Neural crest cell (in vitro differentiated cells): ENCODE data around the gene CTIF. TPM values are rescaled to one million over a fixed set of nuclear protein-coding genes. Genes with fewer than 3 reads are reported as not detected.

Experiments
- DNase-seq: peaks from one replicate; pipeline ENCODE4 v3.0.0; 2021; ENCODE audit warnings: low read depth, mixed read lengths, low spot score
- H3K27ac Mint-ChIP-seq: one replicate; pipeline ENCODE4 v1.8.0; 2021; ENCODE audit warnings: mild to moderate bottlenecking, mixed read lengths; ENCODE audit not compliant: unreplicated experiment
- H3K27me3 Mint-ChIP-seq: 2 replicates; pipeline ENCODE4 v1.8.0; 2021; ENCODE audit warnings: low read depth, mild to moderate bottlenecking, mixed read lengths
- H3K36me3 Mint-ChIP-seq: 2 replicates; pipeline ENCODE4 v1.8.0; 2021; ENCODE audit warnings: low read depth, mild to moderate bottlenecking, mixed read lengths
- H3K4me1 Mint-ChIP-seq: 2 replicates; pipeline ENCODE4 v1.8.0; 2021; ENCODE audit warnings: mixed read lengths
- H3K4me3 Mint-ChIP-seq: one replicate; pipeline ENCODE4 v1.8.0; 2021; ENCODE audit warnings: mild to moderate bottlenecking, mixed read lengths
- H3K9me3 Mint-ChIP-seq: 2 replicates; pipeline ENCODE4 v1.8.0; 2021; ENCODE audit warnings: mixed read lengths
- CTCF ChIP-seq: fragments of 200-600 bp; sonication (generic); conservative IDR thresholded peaks from 2 replicates; pipeline ENCODE4 v1.5.0; 2021; ENCODE audit warnings: antibody characterized with exemption, mild to moderate bottlenecking
- total RNA-seq: library from RNA; stranded (reverse); gene quantifications from 2 replicates; pipeline ENCODE4 v1.2.1, GENCODE V29; 2021

CTIF gene
- total RNA-seq, 1 donor from 2014 or later, result 52.6 TPM

- Mint-ChIP-seq H3K4me3 (peak overlapping the region; percentile 84), H3K36me3 (peaks cover 2% of the 10 kb centered on the region), H3K4me1 (peaks cover 70% of the 10 kb centered on the region), H3K27ac (peak overlapping the region; percentile 100), H3K27me3 (no peaks in the 10 kb centered on the region), H3K9me3 (no peaks in the 10 kb centered on the region)
- no peak for TF ChIP-seq CTCF
- DNase-seq, result no peak
Measured at GRCh38 chr18:48858676-48859075, 319.8 kb downstream of the CTIF start.

- peak; percentile 73 for DNase-seq
- Mint-ChIP-seq H3K4me1 (peaks cover 61% of the 10 kb centered on the region), H3K4me3 (peak overlapping the region; percentile 84), H3K27ac (peak overlapping the region; percentile 100), H3K9me3 (no peaks in the 10 kb centered on the region), H3K27me3 (no peaks in the 10 kb centered on the region), H3K36me3 (peaks cover 3% of the 10 kb centered on the region)
- TF ChIP-seq CTCF, result no peak
Measured at GRCh38 chr18:48859311-48860268, 320.8 kb downstream of the CTIF start.

GRCh38 chr18:48860269-48861180 is 321.7 kb downstream of the CTIF start:
- Mint-ChIP-seq H3K4me3 (peak overlapping the region; percentile 84), H3K4me1 (peaks cover 54% of the 10 kb centered on the region)

GRCh38 chr18:48861181-48861708 is 322.4 kb downstream of the CTIF start:
- Mint-ChIP-seq H3K9me3 (no peaks in the 10 kb centered on the region), H3K4me1 (peaks cover 54% of the 10 kb centered on the region), H3K27ac (no peak overlapping the region), H3K4me3 (no peak overlapping the region), H3K27me3 (no peaks in the 10 kb centered on the region), H3K36me3 (peaks cover 3% of the 10 kb centered on the region)
- no peak for DNase-seq
- no peak for TF ChIP-seq CTCF

More at GRCh38 chr18:48860269-48861180, 321.7 kb downstream of the CTIF start:
- Mint-ChIP-seq H3K27ac (peak overlapping the region; percentile 100), H3K27me3 (no peaks in the 10 kb centered on the region), H3K9me3 (no peaks in the 10 kb centered on the region), H3K36me3 (peaks cover 3% of the 10 kb centered on the region)
- TF ChIP-seq CTCF, result no peak
- DNase-seq, result no peak

- peaks cover 48% of the 10 kb centered on the region for H3K4me1 Mint-ChIP-seq
Measured at GRCh38 chr18:48862132-48862531, 323.3 kb downstream of the CTIF start.

More at GRCh38 chr18:48862132-48862531, 323.3 kb downstream of the CTIF start:
- H3K36me3 Mint-ChIP-seq, result peaks cover 3% of the 10 kb centered on the region
- peak overlapping the region; percentile 32 for H3K4me3 Mint-ChIP-seq
- no peaks in the 10 kb centered on the region for H3K9me3 Mint-ChIP-seq
- TF ChIP-seq CTCF, result no peak
- H3K27ac Mint-ChIP-seq, result peak overlapping the region; percentile 22
- no peak for DNase-seq
- H3K27me3 Mint-ChIP-seq, result no peaks in the 10 kb centered on the region
